Measurements from ENCODE around the gene TCF19. TPM values are rescaled to one million over a fixed set of nuclear protein-coding genes. Genes with fewer than 3 reads are reported as not detected.
"Not testable (repeated sequence)": the region's sequence is repeated elsewhere in the genome, so short reads cannot be mapped to it uniquely, and the experiment has no call there.

TCF19 gene
- total RNA-seq, 1 donor from 2014 or later, result 8.5 TPM

DNA sequence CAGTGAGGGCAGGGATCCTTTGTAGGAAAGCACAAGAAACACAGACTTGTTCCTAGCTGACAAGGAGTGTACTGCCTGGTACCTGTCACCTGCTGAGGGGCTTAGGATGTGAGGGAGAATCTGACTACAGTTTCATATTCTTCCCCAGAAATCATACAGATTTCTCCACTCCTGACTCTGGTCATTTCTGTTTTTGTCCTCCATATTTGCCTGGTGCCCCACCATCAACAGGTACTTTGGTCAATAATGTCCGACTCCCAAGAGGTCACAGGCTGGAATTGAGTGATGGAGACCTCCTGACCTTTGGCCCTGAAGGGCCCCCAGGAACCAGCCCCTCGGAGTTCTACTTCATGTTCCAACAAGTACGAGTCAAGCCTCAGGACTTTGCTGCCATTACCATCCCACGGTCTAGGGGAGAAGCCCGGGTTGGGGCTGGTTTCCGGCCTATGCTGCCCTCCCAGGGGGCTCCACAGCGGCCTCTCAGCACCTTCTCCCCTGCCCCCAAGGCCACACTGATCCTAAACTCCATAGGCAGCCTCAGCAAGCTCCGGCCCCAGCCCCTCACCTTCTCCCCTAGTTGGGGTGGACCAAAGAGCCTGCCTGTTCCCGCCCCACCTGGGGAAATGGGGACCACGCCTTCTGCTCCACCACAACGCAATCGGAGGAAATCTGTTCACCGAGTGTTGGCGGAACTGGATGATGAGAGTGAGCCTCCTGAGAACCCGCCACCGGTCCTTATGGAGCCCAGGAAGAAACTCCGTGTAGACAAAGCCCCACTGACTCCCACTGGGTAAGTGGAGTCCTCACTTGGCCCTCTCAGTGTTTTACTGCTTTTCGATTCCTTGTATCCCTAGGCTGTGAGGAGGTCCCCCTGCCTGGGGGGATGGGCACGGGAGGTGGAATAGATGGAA is 3.1 kb downstream of the TCF19 start:
- H3K4me3 Mint-ChIP-seq, result no peak overlapping the region
- no peak overlapping the region for H3K27ac Mint-ChIP-seq
- TF ChIP-seq, protein P1, sequence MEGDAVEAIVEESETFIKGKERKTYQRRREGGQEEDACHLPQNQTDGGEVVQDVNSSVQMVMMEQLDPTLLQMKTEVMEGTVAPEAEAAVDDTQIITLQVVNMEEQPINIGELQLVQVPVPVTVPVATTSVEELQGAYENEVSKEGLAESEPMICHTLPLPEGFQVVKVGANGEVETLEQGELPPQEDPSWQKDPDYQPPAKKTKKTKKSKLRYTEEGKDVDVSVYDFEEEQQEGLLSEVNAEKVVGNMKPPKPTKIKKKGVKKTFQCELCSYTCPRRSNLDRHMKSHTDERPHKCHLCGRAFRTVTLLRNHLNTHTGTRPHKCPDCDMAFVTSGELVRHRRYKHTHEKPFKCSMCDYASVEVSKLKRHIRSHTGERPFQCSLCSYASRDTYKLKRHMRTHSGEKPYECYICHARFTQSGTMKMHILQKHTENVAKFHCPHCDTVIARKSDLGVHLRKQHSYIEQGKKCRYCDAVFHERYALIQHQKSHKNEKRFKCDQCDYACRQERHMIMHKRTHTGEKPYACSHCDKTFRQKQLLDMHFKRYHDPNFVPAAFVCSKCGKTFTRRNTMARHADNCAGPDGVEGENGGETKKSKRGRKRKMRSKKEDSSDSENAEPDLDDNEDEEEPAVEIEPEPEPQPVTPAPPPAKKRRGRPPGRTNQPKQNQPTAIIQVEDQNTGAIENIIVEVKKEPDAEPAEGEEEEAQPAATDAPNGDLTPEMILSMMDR (IDR thresholded peaks at IDR 0.05; ENCODE audit: unreplicated experiment), result no peak
- no peaks in the 10 kb centered on the region for H3K27me3 Mint-ChIP-seq (ENCODE audit: low read depth)
- H3K4me1 Mint-ChIP-seq, result peaks cover 26% of the 10 kb centered on the region
- H3K36me3 Mint-ChIP-seq, result no peaks in the 10 kb centered on the region
- no peak for DNase-seq (ENCODE audit: low spot score in 2 of 2, unreplicated experiment in 2 of 2)
- no peaks in the 10 kb centered on the region for H3K9me3 Mint-ChIP-seq

DNA sequence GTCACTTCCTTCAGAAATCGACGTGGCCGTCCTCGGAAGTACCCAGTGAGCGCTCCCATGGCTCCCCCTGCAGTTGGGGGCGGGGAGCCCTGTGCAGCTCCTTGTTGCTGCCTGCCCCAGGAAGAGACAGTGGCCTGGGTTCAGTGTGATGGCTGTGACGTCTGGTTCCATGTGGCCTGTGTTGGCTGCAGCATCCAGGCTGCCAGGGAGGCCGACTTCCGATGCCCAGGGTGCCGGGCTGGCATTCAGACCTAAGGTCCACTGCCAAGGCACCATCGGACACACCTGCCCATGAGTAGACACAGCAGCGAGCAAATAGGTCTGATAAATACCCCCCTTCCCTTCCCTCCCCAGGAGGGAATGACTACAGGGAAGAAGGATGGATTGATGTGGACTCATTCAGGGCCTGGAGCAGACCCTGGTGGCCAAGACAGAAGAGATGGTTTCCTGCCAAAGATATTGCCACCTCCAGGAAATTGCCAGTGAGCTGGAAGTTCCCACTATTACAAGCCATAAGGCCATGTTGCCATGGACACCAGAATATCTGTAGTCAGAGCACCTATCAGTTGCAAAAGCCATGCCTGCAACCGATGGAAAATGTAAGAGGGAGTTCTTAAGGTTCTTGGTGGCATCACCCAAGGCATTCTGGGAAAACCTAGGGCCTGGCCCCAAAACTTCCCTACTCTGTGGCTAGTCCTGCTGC is 4.2 kb downstream of the TCF19 start:
- H3K4me1 Mint-ChIP-seq, result peaks cover 19% of the 10 kb centered on the region
- TF ChIP-seq, protein P1 (IDR thresholded peaks at IDR 0.05; ENCODE audit: unreplicated experiment), result no peak

DNA sequence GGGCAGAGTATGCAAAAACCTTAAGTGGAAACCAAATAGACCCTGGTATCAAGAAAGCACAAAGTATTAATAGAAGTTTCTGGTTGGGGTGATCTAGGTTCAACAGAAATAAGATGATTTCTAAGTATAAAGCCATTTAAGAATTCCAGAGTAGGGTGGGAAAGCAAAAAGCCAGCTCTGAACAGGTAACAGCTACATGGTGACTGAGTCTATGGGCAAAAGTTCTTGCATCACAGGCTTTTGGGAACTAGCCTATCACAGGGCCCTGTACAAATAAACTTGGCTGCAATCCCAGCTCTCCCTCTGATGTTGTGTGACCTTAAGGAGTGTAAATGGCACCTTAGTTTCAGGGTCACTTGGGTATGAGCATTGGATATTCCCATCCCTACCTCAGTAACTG is 5.5 kb downstream of the TCF19 start:
- H3K9me3 Mint-ChIP-seq, result no peaks in the 10 kb centered on the region
- peaks cover 15% of the 10 kb centered on the region for H3K27me3 Mint-ChIP-seq (ENCODE audit: low read depth)
- no peak overlapping the region for H3K4me3 Mint-ChIP-seq
- H3K27ac Mint-ChIP-seq, result no peak overlapping the region
- TF ChIP-seq, protein P1 (IDR thresholded peaks at IDR 0.05; ENCODE audit: unreplicated experiment), result no peak
- DNase-seq (ENCODE audit: low spot score in 2 of 2, unreplicated experiment in 2 of 2), result no peak
- H3K36me3 Mint-ChIP-seq, result no peaks in the 10 kb centered on the region
- peaks cover 10% of the 10 kb centered on the region for H3K4me1 Mint-ChIP-seq

More for the DNA sequence above, 4.2 kb downstream of the TCF19 start:
- Mint-ChIP-seq H3K9me3 (no peaks in the 10 kb centered on the region), H3K36me3 (no peaks in the 10 kb centered on the region), H3K27ac (no peak overlapping the region), H3K4me3 (no peak overlapping the region), H3K27me3 (ENCODE audit: low read depth) (peaks cover 5% of the 10 kb centered on the region)
- DNase-seq (ENCODE audit: low spot score in 2 of 2, unreplicated experiment in 2 of 2), result no peak

DNA sequence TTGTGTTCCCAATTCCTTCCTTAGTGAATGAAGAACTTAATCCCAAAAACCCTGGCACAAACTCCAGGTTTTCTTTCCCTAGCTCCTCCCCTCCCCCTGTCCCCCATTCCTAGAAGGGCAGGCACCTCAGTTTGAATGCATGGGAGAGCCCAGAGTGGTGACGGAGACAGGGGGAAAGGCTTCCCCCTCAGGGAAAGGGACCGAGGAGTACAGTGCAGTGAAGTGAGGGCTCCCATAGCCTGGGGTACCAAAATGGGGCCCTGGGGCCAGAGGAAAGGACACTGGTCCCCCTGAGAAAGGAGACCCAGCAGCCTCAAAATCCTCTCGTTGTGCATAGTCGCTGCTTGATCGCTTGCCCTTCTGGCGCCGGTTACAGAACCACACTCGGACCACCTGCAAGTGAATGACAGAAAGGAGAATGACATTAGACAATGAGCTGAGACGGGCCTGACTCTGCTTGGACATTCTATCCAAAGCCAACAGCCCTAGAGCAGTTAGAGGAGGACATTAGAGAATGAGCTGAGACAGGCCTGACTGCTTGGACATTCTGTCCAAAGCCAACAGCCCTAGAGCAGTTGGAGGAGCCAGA is 6.2 kb downstream of the TCF19 start:
- DNase-seq (ENCODE audit: low spot score in 2 of 2, unreplicated experiment in 2 of 2); H3K9me3 Mint-ChIP-seq; H3K36me3 Mint-ChIP-seq; H3K27ac Mint-ChIP-seq; H3K4me3 Mint-ChIP-seq; H3K4me1 Mint-ChIP-seq: not testable (repeated sequence)
- peaks cover 22% of the 10 kb centered on the region for H3K27me3 Mint-ChIP-seq (ENCODE audit: low read depth)

DNA sequence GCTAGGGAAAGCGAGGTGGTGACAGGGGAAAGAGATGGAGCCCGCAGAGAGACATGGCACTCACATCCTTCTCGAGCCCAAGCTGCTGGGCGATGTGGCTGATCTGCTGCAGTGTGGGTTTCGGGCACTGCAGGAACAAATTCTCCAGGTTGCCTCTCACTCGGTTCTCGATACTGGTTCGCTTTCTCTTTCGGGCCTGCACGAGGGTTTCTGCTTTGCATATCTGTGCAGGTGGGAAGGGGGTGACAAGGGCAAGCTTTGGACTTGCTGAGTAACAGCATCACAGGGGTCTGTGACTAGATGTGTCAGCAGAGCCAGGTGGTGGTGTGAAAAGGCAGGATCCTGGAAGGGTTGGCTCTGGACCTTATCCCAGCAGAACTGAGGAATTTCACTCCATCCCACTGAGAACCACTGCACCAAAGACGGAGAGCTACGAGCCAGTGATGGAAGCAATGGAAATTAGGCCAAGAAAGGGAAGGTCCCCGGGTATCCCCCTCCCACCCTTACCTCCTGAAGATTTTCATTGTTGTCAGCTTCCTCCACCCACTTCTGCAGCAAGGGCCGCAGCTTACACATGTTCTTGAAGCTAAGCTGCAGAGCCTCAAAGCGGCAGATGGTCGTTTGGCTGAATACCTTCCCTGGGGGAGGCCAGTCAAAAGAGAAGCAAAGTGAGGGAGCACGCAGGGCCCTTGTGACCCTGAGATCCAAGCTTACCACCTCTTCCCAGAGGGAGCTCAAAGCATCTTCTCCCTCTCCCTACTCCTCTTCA is 6.9 kb downstream of the TCF19 start:
- not testable (repeated sequence) for H3K9me3 Mint-ChIP-seq; H3K4me3 Mint-ChIP-seq; H3K4me1 Mint-ChIP-seq; H3K36me3 Mint-ChIP-seq; DNase-seq (ENCODE audit: low spot score in 2 of 2, unreplicated experiment in 2 of 2); H3K27ac Mint-ChIP-seq
- H3K27me3 Mint-ChIP-seq (ENCODE audit: low read depth), result peaks cover 29% of the 10 kb centered on the region

DNA sequence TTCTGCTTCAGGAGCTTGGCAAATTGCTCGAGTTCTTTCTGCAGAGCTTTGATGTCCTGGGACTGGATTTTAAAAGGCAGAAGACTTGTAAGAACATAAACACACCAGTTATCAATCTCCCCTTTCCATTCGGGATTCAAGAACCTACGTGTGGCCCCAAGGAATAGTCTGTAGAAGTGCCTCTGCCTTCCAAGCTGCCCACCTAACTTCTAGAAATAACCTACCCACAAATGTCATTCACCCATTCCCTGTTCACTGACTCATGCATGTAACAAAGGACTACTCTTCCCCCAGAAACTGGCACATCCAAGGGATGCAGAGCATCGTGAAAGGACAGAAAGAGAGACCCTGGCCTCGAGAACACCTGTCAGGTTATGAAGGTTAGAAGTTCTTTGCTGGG is 7.6 kb downstream of the TCF19 start:
- H3K36me3 Mint-ChIP-seq, result no peaks in the 10 kb centered on the region
- H3K4me1 Mint-ChIP-seq, result no peaks in the 10 kb centered on the region
- H3K27ac Mint-ChIP-seq, result no peak overlapping the region
- TF ChIP-seq, protein P1 (IDR thresholded peaks at IDR 0.05; ENCODE audit: unreplicated experiment), result no peak
- H3K27me3 Mint-ChIP-seq (ENCODE audit: low read depth), result peaks cover 33% of the 10 kb centered on the region
- no peaks in the 10 kb centered on the region for H3K9me3 Mint-ChIP-seq
- DNase-seq (ENCODE audit: low spot score in 2 of 2, unreplicated experiment in 2 of 2), result no peak
- H3K4me3 Mint-ChIP-seq, result no peak overlapping the region

Measured in mesothelial cell of epicardium (in vitro differentiated cells).